HUES6 (cell line): ENCODE data around the gene SUPT6H.

Source experiments
- H3K27ac ChIP-seq: 2 replicates; pipeline ENCODE4 v1.7.0; 2013; ENCODE audit warnings: low read depth, mild to moderate bottlenecking, low read length, inconsistent platforms
- H3K27me3 ChIP-seq: 2 replicates; pipeline ENCODE4 v1.6.1; 2013; ENCODE audit warnings: low read length; ENCODE audit not compliant: control insufficient read depth, insufficient read depth
- H3K36me3 ChIP-seq: 2 replicates; pipeline ENCODE4 v1.6.1; 2013; ENCODE audit warnings: low read length; ENCODE audit not compliant: control insufficient read depth, insufficient read depth
- H3K4me1 ChIP-seq: 2 replicates; pipeline ENCODE4 v1.6.1; 2013; ENCODE audit warnings: low read length; ENCODE audit not compliant: control insufficient read depth, insufficient read depth
- H3K4me3 ChIP-seq: 2 replicates; pipeline ENCODE4 v1.5.1; 2013; ENCODE audit warnings: low read depth, low read length
- H3K9ac ChIP-seq: one replicate; pipeline ENCODE4 v1.6.1; 2013; ENCODE audit warnings: mild to moderate bottlenecking, low read length
- H3K9me3 ChIP-seq: 2 replicates; pipeline ENCODE4 v1.6.1; 2013; ENCODE audit warnings: low read depth, low read length; ENCODE audit not compliant: control insufficient read depth, insufficient read depth

The SUPT6H gene

DNA sequence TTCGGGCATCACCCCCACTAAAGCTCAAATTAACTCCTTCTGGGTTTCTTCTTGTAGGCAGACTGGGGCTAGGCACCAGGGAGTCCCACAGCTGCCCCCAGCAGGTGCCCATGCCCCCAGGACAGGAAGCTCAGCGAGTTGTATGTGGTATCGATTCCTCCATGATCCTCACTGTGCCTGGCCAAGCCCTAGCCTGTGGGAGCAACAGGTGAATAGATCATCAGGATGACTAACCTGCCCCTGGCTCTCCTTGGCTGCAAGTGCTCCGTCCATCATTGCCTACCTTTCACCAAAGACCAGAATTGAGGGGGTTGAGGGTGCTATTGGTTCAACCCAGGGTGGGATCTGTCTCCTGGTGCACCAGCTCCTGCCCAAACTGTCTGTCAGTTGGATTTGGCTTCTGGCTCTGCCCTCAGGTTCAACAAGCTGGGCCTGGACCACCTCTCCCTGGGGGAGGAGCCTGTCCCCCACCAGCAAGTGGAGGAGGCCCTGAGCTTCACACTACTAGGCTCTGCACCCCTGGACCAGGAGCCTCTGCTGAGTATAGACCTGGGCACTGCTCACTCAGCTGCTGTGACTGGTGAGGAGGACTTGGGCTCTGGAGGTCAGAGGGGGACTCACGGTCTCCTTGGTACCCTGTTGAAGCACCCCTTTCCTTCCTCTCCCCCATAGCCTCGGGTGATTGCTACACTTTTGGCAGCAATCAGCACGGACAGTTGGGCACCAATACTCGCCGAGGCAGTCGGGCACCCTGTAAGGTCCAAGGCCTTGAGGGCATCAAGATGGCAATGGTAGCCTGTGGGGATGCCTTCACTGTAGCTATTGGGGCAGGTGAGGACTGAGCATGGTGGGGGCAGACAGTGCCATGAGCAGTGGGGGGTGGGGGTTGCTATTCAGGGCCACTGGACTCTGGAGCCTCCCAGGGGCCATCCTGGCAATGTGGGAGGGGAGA is 78.7 kb downstream of the SUPT6H start:
- Histone ChIP-seq H3K4me3 (no peak overlapping the region), H3K27me3 (no peaks in the 10 kb centered on the region), H3K27ac (no peak overlapping the region), H3K36me3 (peaks cover 41% of the 10 kb centered on the region), H3K4me1 (peaks cover 12% of the 10 kb centered on the region), H3K9me3 (no peaks in the 10 kb centered on the region), H3K9ac (no peak overlapping the region)

GRCh38 chr17:28741358-28742349 is 79.6 kb downstream of the SUPT6H start:
- H3K4me3 ChIP-seq, result no peak overlapping the region
- no peaks in the 10 kb centered on the region for H3K27me3 ChIP-seq
- H3K4me1 ChIP-seq, result peaks cover 22% of the 10 kb centered on the region
- no peaks in the 10 kb centered on the region for H3K9me3 ChIP-seq
- no peak overlapping the region for H3K27ac ChIP-seq
- H3K36me3 ChIP-seq, result peaks cover 51% of the 10 kb centered on the region
- no peak overlapping the region for H3K9ac ChIP-seq

- Histone ChIP-seq H3K4me3 (peak within 1 kb of the TSS; percentile 71), H3K4me1 (peaks cover 33% of the 10 kb centered on the region), H3K27me3 (no peaks in the 10 kb centered on the region), H3K9ac (peak within 1 kb of the TSS; percentile 99), H3K27ac (peak within 1 kb of the TSS; percentile 94), H3K36me3 (peaks cover 56% of the 10 kb centered on the region), H3K9me3 (no peaks in the 10 kb centered on the region)
These were observed 81.5 kb downstream of the SUPT6H start, which contains the start of gene TRAF4 for GRCh38 chr17:28743243-28744103. Gene TRAF4 (plus strand): TSS chr17:28744011. CDS start chr17:28744113, 102 bp downstream.

DNA sequence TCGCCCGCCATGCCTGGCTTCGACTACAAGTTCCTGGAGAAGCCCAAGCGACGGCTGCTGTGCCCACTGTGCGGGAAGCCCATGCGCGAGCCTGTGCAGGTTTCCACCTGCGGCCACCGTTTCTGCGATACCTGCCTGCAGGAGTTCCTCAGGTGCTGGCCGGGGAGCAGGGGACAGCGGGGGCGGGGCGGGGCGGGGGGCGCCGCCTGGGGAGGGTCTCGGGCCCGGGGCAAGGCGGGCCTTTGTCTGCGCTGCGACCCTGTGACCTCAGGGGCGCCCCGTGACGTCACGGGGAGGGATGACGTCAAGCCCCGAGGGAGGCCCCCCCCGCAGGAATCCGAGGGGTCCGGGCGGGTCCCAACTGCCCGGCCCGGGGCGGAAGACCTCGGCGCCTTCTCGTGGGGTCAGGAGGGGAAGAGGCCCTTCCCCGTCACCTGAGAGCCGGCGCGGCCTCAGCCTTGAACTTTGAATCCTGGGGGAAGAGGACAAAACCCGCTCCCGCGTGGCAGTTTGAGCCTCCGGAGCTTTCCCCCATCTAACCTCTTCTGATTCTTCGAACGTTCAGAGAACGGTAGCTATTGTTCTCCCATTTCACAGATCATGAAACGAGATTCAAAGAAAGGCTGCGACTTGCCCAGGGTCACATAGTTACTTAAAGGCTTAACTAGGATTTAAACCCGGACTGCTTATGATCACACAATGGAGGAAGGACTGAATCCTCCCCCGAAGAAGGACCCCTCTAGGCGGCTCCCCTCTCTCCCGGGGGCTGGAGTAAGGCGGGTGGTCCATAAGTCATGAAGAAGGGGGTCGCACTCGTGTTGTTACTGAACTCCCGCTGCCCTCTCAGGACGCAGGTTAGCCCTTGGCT is 82.3 kb downstream of the SUPT6H start:
- Histone ChIP-seq H3K9ac (peak overlapping the region; percentile 99), H3K36me3 (peaks cover 56% of the 10 kb centered on the region), H3K27ac (peak overlapping the region; percentile 86), H3K4me1 (peaks cover 33% of the 10 kb centered on the region), H3K4me3 (peak overlapping the region; percentile 71), H3K9me3 (no peaks in the 10 kb centered on the region), H3K27me3 (no peaks in the 10 kb centered on the region)

DNA sequence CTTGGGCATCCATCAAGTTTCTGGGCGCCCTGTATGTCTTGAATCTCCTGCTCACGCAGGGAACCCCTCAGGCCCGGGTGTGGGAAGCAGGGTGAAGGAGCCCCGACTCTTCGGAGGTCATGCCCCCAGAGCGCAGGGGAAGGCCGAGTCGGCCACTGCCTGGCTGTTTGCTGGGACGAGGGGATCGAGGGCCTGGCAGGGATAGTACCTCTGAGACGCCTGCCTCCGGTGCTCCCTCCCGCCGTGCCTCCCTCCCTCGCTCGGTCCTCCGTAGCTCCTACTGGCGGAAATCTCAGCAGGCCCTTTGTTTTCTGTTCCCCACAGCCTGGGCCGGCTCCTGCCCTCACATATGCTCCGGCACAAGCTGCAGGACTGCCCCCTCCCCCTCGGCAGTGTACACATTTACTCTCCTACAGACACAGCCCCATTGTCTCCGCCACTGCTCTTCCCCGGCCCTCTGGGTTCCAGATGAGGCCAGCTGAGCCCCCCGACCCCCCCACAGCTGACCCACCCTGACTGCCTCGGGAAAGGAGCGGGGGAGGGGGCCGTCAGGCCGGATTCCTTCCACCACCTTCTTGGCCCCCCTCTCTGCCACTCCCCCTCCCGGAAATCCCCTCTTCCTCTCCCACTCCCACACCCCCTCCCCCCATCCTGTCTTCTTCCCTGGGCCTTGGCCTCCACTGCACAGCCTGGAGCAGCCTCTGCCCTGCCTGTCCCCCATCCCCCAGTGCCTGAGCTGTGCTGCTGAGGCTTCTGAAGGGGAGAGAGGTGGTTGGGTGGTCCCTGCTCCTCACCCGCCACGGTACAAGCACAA is 83.2 kb downstream of the SUPT6H start:
- no peaks in the 10 kb centered on the region for H3K27me3 ChIP-seq
- H3K27ac ChIP-seq, result peak overlapping the region; percentile 86
- H3K9ac ChIP-seq, result peak overlapping the region; percentile 98
- H3K4me3 ChIP-seq, result peak overlapping the region; percentile 71
- no peaks in the 10 kb centered on the region for H3K9me3 ChIP-seq
- H3K4me1 ChIP-seq, result peaks cover 33% of the 10 kb centered on the region
- peaks cover 62% of the 10 kb centered on the region for H3K36me3 ChIP-seq

DNA sequence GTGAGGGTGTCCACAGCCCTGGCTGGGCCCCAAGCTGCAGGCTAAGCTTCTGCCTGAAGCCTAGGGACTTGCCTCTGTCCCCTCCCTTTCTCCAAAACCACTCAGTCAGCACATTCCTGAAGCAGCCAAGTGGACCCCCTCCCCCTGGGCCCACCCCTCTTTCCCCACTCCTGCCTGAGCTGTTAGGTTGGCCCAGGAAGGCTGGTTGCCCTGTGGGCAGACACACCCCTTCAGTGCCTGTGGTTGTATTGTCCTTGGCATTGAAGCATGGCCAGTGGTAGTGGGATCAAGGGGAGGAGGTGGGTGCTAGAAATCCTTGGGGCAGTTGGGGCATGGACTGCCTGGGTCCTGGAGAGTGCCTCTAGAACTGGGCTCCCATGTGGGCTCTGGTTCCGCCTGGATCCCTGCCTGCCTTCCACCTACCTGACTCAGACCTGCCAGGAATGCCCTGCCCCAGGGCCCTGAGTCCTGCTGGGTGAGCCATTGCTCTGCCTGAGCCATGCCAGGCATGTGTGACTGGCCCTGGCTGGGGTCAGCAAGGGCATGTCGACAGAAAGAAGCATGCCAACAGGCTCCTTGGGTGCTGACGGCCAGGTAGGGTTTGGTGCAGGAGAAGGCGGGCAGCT is 83.9 kb downstream of the SUPT6H start:
- H3K4me1 ChIP-seq, result peaks cover 37% of the 10 kb centered on the region

GRCh38 chr17:28746611-28747050 is 84.6 kb downstream of the SUPT6H start:
- Histone ChIP-seq H3K9me3 (no peaks in the 10 kb centered on the region), H3K4me3 (peak overlapping the region; percentile 71), H3K36me3 (peaks cover 69% of the 10 kb centered on the region), H3K9ac (peak overlapping the region; percentile 98), H3K4me1 (peaks cover 37% of the 10 kb centered on the region), H3K27ac (peak overlapping the region; percentile 86), H3K27me3 (no peaks in the 10 kb centered on the region)

More for the DNA sequence above, 83.9 kb downstream of the SUPT6H start:
- Histone ChIP-seq H3K9ac (peak overlapping the region; percentile 98), H3K9me3 (no peaks in the 10 kb centered on the region), H3K4me3 (peak overlapping the region; percentile 71), H3K36me3 (peaks cover 65% of the 10 kb centered on the region), H3K27ac (peak overlapping the region; percentile 86), H3K27me3 (no peaks in the 10 kb centered on the region)

DNA sequence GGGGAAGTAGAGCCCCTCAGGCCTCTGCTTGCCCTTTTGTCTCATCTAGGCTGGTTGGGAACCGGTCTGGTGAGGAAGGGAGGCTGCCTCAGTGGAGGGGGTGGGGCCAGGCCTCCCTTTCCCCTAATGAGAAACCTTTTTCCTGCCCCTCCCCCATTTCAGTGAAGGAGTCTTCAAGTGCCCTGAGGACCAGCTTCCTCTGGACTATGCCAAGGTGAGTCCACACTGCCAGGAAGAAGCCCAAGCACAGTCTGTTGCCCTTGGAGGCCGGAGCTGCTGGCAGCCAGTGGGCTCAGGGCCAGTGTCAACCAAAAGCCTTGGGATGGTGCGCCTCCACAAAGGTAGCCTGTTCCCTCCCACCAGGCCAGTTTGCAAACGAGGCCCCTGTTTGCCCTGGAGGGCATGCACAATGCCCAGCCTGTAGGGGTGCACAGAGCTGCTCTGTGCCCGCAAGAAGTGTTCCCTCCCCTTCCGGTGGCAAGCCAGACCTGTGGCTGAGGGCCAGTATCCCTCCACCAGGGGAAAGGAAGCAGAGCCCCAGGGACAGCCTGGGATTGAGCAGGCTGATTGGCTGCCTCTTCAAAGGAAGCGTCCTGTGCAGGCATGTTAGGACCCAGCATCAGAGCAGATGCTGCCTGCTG is 85.2 kb downstream of the SUPT6H start:
- no peaks in the 10 kb centered on the region for H3K9me3 ChIP-seq
- peak overlapping the region; percentile 98 for H3K9ac ChIP-seq
- no peaks in the 10 kb centered on the region for H3K27me3 ChIP-seq
- H3K4me3 ChIP-seq, result peak overlapping the region; percentile 71
- H3K4me1 ChIP-seq, result peaks cover 33% of the 10 kb centered on the region
- H3K36me3 ChIP-seq, result peaks cover 69% of the 10 kb centered on the region
- peak overlapping the region; percentile 86 for H3K27ac ChIP-seq
